Stimulated activated CD8-positive, alpha-beta memory T cell treated with anti-CD3 and anti-CD28 coated beads, Interleukin-4, amount 100 ng/mL, for 24 hours (primary cell): ENCODE measurements around the gene RBBP4.

Experiments
- DNase-seq: peaks from one replicate; pipeline ENCODE4 v3.0.0-alpha.2; 2020; ENCODE audit warnings: low read depth

RBBP4 gene

DNA sequence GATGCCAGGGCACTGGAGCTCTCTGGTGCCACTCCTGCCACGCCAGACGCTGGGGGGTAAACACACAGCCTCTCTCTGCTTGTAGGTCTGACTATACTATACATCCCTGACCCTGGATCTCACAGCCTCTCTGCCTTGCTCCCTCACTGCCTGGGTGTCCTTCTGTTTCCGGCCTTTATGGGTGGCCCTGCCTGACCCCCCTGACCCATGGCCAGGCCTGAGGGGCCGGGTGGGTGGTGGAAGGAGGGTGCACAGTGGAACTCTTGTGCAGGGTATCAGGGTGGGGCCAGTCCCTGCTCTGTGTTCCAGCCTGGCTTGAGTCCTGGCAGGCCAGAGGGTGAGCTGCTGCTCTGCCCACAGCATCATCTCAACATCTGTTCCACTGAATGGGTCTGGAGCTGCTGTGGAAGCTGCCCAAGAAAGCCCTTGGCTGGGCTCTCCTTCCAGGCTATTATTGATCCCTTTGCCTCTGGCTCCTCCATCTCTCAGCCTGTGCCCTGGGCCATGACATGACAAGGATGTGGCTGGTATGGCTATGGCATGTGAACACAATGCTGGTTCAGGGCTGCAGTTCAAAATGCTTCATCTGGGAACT is 68.8 kb downstream of the RBBP4 start:
- DNase-seq, result no peak

DNA sequence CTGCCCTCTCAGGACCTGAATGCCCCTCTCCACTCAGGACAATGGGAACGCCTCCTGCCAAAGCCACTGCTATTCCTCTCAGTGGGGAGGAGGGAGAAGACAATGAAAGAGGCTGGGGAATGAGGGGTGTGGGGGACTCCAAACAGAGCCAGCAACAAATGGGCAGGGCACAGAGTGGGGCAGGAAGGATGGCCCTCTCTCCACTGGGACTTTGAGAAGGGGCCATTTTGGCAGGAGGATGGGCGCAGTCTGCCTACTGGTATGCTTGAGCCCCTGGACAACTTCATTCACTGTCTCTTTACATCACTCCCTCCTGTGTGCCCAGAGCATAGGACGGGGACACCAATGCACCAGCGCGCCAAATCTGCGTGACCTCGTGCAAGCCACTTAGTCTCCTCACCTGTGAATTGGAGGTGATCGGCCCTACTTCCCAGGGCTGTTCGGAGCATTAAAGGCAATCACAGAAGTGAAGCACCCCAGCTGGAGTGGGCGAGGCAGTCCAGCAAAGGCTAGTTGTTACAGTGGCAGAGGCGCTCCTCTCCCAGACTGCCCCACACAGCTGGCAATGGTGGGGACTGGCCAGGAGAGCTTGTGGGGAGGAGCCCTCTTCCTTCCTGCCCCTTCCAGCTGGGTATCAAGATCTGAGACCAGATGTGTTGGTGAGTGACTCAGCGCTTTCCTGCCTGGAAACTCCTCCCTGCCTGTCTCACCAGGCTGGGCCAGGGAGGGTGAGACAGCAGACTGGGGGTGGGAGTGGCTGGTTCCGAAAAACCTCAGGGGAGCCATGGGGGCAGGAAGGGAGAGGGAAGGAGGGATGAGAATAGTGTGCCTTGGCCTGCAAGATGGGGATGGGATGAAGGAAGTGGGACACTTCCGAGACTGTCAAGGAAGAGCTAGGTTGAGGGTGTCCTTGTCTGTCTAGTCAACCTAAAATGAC is 73.9 kb downstream of the RBBP4 start:
- no peak for DNase-seq

DNA sequence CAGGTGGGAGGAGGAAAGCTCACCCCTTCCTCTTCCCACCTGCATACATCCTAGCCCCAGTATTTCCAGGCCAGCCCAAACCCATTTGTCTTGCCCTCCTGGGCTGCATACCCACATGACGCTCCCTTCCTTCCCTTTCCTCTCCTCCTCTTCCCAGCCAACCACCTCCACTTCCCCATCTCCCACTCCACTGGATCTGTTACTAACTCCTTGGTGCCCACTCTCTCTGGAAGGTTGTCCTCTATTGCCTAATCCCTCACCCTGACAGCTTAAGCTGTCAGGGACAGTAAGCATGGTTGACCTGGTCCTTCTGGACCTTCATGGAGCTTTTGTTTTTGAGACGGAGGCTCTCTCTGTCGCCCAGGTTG is 74.6 kb downstream of the RBBP4 start:
- DNase-seq, result no peak

DNA sequence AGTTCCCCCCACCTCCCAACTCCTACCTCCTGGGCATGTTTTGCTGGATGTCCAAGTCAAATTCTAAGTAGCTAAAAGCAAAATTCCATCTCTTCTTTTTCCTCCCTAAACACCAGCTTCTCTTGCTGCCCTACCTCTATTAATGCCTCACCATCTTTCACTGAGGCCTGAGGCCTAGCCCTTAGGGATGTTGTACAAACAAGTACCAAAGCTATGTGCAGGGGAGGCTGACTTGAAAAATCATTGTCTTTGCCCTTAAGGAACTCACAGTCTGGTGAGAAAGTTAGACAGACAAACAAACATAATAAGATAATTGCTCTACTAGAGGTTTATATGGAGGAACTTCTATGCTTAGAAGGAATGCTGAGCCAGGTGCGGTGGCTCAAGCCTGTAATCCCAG is 76.9 kb downstream of the RBBP4 start:
- DNase-seq, result no peak

DNA sequence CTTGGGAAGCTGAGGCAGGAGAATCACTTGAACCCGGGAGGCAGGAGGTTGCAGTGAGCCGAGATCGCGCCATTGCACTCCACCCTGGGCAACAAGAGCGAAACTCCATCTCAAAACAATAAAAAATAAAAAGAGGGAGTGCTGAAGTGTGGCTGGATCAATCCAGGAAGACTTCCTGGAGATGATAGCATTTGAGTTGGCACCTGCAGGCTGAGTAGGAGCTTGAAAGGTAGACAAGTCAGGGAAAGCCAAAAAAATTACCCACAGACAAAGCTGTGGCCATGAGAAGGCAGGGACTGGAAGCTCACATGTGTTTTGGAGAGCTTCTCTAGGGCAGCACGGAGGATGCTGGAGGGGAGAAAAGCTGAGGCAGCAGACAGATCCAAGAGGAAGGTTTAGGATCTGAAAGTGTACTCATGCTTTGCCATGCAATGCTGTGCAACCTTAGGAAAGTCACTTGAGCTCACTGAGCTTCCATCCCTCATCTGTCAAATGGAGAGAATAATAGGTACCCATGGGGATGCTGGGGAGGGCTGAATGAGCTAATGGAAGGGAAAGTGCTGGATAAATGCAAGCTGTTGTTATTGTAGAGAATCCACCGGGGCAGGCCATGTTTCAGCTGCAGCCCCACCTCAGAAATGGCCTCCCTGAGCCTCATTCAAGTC is 77.5 kb downstream of the RBBP4 start:
- DNase-seq, result no peak

DNA sequence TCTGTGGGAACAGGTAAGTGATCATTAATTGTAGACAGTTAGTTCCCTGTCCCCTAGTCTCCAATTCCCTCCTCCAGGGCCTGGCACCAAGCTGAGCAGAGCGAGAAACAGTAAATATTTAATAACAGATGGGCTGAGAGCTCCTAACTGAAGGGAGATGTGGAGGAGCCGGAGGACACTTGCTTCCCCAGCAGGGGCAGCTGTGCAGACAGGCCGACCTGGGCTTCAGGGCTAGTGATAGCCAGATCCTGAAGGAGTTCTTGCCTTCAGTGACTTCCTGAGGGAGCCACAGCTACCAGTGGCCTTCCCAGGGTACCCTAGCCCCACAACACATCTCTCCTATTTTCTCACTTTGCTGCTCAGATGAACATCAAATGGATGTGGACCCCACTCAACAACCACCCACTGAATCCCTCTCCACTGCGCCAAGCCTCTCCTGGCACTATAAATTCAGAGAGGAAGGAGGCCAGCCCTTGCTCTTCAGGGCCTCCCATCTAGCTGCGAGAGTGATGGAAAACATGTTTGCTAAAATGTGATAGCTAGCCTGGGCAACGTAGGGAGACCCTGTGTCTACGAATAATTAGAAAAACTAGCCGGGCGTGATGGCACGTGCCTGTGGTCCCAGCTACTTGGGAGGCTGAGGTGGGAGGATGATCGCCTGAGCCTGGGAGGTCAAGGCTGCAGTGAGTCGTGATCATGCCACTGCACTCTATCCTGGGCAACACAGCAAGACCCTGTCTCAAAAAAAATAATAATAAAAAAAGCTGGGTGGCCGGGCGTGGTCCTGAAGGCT is 78.4 kb downstream of the RBBP4 start:
- no peak for DNase-seq

DNA sequence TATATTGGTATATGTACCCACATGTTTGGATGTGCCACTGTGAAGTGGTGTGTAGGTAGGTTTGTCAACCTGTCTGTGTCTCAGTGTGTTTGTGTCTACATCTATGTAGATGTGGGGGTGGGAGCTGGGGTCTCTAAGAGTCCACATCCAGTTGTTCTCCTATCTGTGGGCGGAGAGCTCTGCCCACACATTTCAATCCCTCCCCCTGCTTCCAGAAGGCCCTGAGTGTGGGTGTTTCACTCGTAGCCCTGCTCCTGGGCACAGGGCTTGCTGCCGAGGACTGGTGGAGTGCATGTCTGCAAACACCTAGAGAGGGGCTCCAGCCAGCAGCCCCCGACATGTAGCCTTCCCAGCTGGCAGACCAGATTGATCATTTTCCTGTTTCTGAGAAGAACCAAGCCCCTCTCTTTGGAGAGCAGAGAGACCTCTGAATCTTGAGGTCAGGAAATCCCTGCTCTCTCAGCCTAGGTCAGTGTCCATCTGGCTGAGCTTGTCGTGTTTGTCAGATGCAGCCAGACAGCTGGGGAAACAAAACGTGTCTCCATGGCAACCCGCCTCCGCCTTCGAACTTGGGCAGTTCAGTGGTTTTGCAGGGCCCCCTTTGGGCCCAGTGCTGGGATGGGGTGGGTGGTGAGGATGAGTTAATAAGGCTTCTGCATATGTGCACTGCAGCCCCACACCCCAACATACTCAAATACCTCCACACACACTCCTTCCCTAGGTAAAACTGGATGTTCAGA is 82.7 kb downstream of the RBBP4 start:
- DNase-seq, result no peak
